ENCODE measurements around the gene PPL. TPM values are rescaled to one million over a fixed set of nuclear protein-coding genes. Genes with fewer than 3 reads are reported as not detected.

PPL gene
- polyA plus RNA-seq, 3 donors = 0.02 TPM; not detected in 2

- Mint-ChIP-seq H3K4me1 (peaks cover 20% of the 10 kb centered on the region), H3K27me3 (ENCODE audit: low read depth in 3 of 3) (peaks cover 0 to 2% (median 0%) of the 10 kb centered on the region in 3 donors), H3K27ac (peak overlapping the region in 6 of 7 donors; percentile 10 to 82 (median 54)), H3K4me3 (no peak overlapping the region), H3K9me3 (peaks cover 0 to 1% (median 0%) of the 10 kb centered on the region in 7 donors), H3K36me3 (peaks cover 74 to 93% of the 10 kb centered on the region in 2 donors)
- Histone ChIP-seq H3K4me1 (ENCODE audit: control insufficient read depth in 1 of 2, insufficient read depth in 2 of 2, low read length in 2 of 2) (peaks cover 7 to 8% of the 10 kb centered on the region in 2 donors), H3K27me3 (ENCODE audit: control insufficient read depth in 2 of 2, insufficient read depth in 2 of 2, low read length in 2 of 2) (no peaks in the 10 kb centered on the region), H3K4me3 (replicated peaks in 1 of 3; ENCODE audit: low read depth in 2 of 3, low read length in 3 of 3) (no peak overlapping the region), H4K20me1 (ENCODE audit: insufficient read depth, low read length) (peaks cover 81% of the 10 kb centered on the region), H3K4me2 (replicated peaks; ENCODE audit: extremely low read depth, low read length, poor library complexity, severe bottlenecking) (no peak overlapping the region), H3K9ac (ENCODE audit: insufficient read depth, low read length, poor library complexity, severe bottlenecking) (no peak overlapping the region), H3K9me3 (replicated peaks in 1 of 2; ENCODE audit: control insufficient read depth in 1 of 2, insufficient read depth in 1 of 2, low read length in 2 of 2) (no peaks in the 10 kb centered on the region), H3K27ac (ENCODE audit: low read depth in 1 of 2, low read length in 2 of 2) (no peak overlapping the region), H2AFZ (ENCODE audit: insufficient read depth, low read depth, low read length, poor library complexity, severe bottlenecking) (no peak overlapping the region), H3K36me3 (replicated peaks in 1 of 2; ENCODE audit: control insufficient read depth in 1 of 2, insufficient read depth in 2 of 2, low read length in 2 of 2) (peaks cover 93 to 100% of the 10 kb centered on the region in 2 donors), H3K79me2 (ENCODE audit: insufficient read depth, low read length) (peaks cover 82% of the 10 kb centered on the region)
- DNase-seq = no peak
- intact Hi-C loops (cut with micrococcal nuclease) = no loop called here
- WGBS (ENCODE audit: insufficient coverage) = 89% methylated on average over 17 of the region's 17 CpGs
- TF ChIP-seq, protein P1, sequence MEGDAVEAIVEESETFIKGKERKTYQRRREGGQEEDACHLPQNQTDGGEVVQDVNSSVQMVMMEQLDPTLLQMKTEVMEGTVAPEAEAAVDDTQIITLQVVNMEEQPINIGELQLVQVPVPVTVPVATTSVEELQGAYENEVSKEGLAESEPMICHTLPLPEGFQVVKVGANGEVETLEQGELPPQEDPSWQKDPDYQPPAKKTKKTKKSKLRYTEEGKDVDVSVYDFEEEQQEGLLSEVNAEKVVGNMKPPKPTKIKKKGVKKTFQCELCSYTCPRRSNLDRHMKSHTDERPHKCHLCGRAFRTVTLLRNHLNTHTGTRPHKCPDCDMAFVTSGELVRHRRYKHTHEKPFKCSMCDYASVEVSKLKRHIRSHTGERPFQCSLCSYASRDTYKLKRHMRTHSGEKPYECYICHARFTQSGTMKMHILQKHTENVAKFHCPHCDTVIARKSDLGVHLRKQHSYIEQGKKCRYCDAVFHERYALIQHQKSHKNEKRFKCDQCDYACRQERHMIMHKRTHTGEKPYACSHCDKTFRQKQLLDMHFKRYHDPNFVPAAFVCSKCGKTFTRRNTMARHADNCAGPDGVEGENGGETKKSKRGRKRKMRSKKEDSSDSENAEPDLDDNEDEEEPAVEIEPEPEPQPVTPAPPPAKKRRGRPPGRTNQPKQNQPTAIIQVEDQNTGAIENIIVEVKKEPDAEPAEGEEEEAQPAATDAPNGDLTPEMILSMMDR (IDR thresholded peaks at IDR 0.05) = no peak
Observed at GRCh38 chr16:4859190-4859899, 77.6 kb downstream of the PPL start.

DNA sequence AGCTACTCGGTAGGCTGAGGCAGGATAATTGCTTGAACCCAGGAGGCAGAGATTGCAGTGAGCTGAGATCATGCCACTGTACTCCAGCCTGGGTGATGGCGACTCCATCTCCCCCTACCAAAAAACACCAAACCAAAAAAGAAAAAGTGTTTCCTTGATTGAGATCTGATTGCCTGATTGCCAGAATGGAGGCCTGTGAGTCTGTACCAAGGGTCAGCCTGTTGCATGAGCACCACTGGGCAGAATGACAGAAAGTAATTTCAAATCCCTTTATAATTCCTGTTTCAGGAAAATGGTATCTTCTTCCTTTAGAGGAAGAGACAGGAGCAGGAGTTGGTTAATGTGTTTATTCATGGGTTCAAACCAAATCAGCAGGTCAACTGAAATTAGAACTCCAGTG, 81.1 kb downstream of the PPL start:
- H3K4me1 Mint-ChIP-seq = peaks cover 20% of the 10 kb centered on the region
- Histone ChIP-seq H3K4me3 (replicated peaks in 1 of 3; ENCODE audit: low read depth in 2 of 3, low read length in 3 of 3) (no peak overlapping the region), H3K9ac (ENCODE audit: insufficient read depth, low read length, poor library complexity, severe bottlenecking) (no peak overlapping the region), H3K79me2 (ENCODE audit: insufficient read depth, low read length) (peaks cover 84% of the 10 kb centered on the region), H3K4me1 (ENCODE audit: control insufficient read depth in 1 of 2, insufficient read depth in 2 of 2, low read length in 2 of 2) (peaks cover 11 to 21% of the 10 kb centered on the region in 2 donors), H3K9me3 (replicated peaks in 1 of 2; ENCODE audit: control insufficient read depth in 1 of 2, insufficient read depth in 1 of 2, low read length in 2 of 2) (no peaks in the 10 kb centered on the region), H3K27ac (ENCODE audit: low read depth in 1 of 2, low read length in 2 of 2) (no peak overlapping the region), H3K27me3 (ENCODE audit: control insufficient read depth in 2 of 2, insufficient read depth in 2 of 2, low read length in 2 of 2) (no peaks in the 10 kb centered on the region), H3K4me2 (replicated peaks; ENCODE audit: extremely low read depth, low read length, poor library complexity, severe bottlenecking) (no peak overlapping the region), H4K20me1 (ENCODE audit: insufficient read depth, low read length) (peaks cover 77% of the 10 kb centered on the region), H3K36me3 (replicated peaks in 1 of 2; ENCODE audit: control insufficient read depth in 1 of 2, insufficient read depth in 2 of 2, low read length in 2 of 2) (peaks cover 72 to 83% of the 10 kb centered on the region in 2 donors), H2AFZ (ENCODE audit: insufficient read depth, low read depth, low read length, poor library complexity, severe bottlenecking) (no peak overlapping the region)
- H3K36me3 Mint-ChIP-seq = peaks cover 69 to 78% of the 10 kb centered on the region in 2 donors
- no peak overlapping the region for H3K27ac Mint-ChIP-seq
- H3K4me3 Mint-ChIP-seq = no peak overlapping the region
- TF ChIP-seq, protein P1 (IDR thresholded peaks at IDR 0.05) = no peak
- peaks cover 0 to 1% (median 0%) of the 10 kb centered on the region in 7 donors for H3K9me3 Mint-ChIP-seq
- intact Hi-C loops (cut with micrococcal nuclease) = no loop called here
- peaks cover 0 to 2% (median 0%) of the 10 kb centered on the region in 3 donors for H3K27me3 Mint-ChIP-seq (ENCODE audit: low read depth in 3 of 3)
- 100% methylated on average over 1 of the region's 2 CpGs for WGBS (ENCODE audit: insufficient coverage)
- no peak for DNase-seq
